GM18502 (cell line): Measurements from ENCODE around the gene MYPN.
"Not testable (repeated sequence)": the region's sequence is repeated elsewhere in the genome, so short reads cannot be mapped to it uniquely, and the experiment has no call there.

Experiments used
- ATAC-seq: cut with Tn5 transposase; IDR thresholded peaks from one replicate; pipeline ENCODE4 v1.9.1; 2021; ENCODE audit warnings: mild to moderate bottlenecking; ENCODE audit not compliant: unreplicated experiment, poor library complexity

Gene MYPN

DNA sequence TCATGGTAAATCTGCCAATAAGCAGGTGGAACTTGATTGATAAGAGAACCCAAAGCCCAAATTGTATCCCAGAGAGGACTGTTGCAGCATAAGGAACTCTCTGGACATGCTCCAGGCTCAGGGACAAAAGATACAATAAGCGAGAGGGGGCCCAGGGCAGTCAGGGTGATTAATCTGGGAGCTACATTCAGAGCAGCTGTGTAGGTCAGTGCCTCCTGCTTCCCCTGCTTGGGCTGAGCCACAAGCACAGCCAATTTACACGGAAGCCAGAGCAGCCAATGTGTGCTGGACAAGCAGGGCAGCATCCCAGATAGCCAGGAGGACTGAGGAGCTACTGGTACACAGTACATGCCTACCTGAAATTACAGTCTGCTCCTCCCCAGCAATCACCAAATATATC is 24.2 kb downstream of the MYPN start:
- no peak for ATAC-seq

DNA sequence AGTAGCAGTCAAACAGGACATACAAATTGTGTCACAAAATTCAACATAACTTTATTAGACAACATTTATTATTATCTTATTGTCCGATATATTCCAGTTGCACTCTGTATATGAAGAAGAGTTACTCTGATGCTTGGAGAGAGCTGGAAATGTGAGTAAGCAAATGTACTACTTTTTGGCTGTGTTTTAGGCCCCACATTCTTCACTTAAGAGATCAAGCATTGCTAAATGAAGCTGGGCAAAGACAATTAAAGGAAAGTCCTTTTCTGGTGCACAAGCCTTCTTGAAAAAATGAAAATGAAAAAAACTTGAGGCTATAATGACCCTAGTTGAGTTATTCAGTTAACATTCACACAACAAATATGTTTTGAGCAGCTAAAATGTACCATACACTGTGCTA is 26.1 kb downstream of the MYPN start:
- no peak for ATAC-seq

DNA sequence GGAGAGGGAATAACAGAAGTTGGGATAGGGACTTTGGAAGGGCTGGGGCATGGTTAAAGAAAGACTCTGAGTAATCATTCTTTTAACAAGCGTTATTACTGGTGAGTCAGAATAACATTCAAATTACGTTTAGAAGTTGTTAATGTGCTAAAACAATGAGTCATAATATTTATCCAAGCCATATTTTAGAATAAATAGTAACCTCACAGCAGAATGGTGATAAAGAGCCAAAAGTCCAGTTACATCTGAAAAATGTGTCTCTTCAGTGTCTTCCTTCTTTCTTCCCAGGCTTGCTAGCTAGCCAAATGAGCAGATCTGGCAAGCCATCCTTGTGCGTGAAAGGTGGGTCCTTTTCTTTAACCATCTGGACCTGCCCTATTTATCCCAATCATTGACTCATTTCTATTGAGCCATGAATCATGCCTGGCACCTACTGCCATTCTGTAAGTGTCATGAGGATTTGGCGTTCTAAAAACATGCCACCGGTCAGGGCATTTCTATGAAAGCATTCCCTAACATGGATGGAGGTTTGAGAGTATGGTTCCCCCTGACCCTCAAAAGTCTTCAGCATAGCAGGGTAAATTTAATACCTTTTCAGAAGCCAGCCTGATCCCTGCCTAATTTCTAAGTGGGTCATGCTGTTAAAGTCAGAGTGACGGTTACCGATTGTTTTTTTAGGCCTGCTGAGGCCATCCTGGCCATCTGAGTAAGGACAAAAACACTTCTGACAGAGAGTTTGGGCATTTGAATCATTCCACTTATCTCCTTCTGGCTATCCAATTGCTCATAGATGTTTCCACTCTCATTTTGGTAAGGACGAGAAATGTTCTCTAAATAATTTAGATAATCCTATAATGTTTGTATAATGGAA is 26.9 kb downstream of the MYPN start:
- no peak for ATAC-seq

DNA sequence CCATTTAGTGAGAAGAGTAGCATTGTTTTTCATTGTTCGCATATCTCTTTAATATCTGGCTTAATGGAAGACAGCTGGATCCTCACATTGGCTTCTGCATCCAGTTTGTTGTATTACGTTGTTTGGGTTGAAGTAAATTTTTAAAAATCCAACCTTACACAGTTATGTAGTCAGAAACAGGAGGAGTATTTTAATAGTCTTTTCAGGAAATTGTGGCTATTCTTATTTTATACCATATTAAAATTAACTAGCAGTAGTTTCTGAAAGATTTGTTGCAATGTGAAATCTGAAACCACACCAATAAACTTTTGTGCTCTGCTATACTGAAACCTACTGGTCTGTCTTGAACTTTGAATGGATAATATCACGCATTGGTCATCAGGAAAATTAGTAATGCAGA is 27.9 kb downstream of the MYPN start:
- no peak for ATAC-seq

DNA sequence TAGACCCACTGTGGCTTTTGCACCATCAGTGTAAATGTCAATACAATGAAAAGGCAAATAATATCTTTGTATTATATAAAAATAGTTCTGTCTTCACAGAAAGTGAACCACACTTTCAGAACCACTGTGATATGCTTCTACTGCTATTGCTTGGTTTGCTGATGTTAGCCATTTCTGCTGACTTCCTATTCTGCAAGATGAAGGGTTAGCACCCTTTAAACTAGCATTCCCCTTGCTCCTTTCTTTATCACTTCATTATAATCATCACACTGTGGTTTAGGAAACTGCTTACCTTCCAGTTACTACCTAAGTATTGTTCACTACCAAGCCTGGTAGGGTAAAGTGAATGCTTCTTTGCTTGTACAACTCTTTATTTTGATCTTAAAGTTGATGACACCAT is 29.2 kb downstream of the MYPN start:
- ATAC-seq = no peak

DNA sequence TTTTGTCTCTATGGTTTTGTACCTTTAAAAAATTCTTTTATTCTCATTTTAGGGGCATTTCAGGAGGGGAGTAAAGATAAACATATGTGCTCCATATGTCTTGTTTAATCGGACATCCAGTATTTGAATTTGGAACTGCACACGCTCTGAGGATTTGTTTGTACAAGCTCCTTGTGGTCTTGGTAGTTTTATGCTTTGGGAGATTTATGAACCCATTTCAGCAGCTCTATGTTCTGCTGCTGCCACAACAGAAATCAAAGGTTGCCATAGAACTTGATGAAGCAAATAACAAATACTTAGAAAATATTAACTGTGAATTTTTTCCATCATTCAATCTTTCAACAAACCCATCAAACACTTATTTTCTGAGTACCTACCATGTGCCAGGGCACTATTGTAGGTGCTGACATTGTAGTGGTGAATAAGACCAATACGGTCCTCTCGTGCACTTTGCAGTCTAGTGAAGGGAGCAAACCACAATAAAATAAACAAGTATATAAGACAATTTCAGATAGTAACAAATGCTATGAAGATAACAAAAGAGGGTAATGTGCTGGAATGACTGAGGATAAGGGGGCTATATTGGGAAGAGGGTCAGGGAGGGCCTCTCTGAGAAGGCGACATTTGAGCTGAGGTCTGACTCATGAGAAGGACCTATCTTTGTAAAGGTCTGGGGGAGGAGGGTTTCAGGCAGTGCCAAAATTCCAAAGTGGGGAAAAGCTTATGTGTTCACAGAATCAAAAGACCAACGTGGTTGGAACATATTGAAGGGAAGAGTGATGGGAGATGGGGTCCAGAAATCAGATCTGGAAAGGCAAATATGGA is 30.4 kb downstream of the MYPN start:
- no peak for ATAC-seq

DNA sequence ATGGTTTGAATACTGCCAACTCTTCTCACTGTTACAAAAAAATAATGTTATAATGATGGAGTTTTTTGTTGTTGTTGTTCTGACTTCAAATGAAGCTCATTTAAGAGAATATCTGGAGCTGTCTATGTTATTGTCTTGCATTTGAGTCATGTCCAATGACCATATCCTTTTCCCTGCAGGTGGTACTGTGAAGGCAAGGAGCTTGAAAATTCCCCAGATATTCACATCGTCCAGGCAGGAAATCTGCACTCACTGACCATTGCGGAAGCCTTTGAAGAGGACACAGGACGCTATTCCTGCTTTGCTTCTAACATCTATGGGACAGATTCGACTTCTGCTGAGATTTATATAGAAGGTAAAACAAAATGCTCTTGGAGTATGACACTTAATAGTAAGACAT is 33.5 kb downstream of the MYPN start:
- ATAC-seq = no peak

DNA sequence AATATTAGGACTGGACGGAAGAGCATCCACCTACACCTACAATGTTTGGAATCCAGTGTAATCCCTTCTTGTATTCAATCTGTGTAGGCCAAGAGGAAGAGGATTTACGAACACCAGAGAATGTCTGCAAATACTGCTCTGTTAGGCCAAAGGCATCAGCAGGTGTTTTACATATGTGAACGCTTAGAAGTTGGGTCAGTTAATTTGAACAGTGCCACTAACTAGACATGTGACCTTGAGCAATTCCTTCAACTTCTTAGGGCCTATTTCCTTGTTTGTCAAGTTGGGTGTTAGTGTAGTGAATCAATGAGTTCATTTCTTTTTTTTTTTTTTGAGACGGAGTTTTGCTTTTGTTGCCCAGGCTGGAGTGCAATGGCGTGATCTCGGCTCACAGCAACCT is 35.4 kb downstream of the MYPN start:
- no peak for ATAC-seq

DNA sequence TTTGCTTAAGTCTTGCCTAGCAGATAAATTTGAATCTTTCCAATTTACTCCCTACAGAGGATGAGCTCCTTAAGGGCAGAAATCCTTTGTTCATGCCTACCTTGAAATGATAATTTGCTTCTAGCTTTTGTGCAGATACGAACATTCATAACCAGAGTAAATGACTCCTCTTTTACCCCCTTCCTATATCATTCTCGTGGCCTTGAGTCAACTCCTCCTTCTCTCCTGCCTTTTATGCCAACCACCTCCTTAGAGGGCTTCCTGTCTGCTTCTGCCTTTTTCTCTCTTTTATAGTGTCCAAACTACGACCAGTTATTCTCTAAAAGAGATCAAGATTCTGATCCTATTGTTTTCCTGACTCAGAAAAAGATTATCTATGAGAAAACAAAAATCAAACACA is 36.4 kb downstream of the MYPN start:
- ATAC-seq = no peak

DNA sequence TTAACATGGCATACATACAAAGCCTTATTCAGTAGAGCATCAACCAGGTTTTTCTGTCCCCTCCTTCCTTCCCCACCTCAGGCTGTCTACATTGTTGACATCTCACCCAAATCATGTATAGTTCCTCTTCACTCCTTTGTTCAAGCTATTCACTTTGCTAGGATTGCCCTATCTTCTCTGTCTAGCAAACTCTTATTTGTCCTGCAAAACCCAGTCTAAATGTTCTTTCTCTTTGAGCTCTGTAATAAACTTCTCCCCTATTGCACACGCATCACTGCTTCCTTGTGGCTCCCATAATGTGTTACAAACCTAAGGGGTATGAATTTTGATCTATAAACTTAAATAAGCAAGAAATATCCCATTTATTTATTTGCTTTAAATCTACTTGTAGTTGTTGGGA is 36.8 kb downstream of the MYPN start:
- no peak for ATAC-seq

DNA sequence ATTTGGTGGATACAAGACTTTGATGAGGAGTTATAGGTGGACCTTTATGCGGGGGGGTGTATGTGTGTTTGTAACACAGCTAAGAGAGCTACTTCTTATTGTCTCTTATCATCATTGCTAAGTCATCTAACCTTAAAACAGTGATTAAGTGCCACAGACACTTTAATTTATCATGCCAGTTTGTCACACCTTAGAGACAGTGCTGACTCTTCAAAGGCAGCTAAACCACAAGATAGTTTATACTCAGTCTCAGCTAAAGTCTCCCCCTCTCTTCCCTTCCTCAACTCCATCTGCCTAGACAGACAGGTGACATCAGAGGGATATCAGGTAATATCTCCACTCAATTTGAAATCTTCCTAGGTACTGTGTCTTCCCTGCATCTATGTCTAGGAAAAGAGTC is 42.2 kb downstream of the MYPN start:
- ATAC-seq = no peak

DNA sequence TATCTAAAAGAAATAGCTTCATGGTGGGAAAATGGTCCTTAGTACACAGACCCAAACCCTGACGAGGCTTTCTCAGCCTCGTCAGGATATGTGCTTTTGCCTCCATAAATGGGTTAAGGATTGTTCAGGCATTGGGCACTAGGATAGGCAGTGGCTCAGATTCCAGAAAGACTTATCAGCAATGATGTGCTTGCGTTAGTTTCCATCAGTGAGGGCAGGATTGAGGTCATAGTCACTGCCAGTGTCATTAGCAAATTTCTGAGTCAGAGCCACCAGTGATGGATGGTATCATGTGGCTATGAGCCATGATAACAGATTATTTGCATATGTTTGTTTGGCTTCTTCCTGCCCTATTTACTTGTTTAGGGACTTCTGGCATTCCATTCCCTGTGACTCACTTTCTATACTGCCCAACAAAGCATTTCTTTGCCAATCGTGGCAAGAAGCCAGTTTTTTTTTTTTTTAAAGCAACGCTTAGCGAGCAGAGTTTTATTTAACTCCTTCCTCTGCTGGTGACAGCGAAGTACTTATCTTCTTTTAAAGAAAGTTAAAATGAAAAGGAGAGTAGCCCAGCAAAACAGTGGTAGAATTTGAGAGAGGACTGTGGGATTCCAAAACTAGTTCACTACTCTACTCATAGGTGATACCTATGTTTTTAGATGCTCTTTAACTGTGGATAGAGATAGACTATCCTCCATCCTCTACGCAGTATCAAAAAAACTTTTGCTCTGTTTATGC is 44.4 kb downstream of the MYPN start:
- no peak for ATAC-seq

DNA sequence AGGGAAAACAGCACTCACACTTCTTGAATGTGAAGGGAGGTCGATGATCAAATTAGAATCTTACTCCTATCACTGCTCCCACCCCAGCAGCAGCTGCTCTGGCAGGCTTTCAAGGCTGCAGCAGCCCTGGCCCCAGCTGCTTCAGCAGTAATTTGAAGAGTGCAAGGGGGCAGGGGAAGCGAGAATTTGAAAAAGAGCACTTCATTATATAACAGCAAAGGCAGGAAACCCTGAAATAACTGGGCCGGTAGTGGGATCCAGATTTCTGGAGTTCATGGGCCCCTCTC is 44.9 kb downstream of the MYPN start:
- ATAC-seq = no peak

DNA sequence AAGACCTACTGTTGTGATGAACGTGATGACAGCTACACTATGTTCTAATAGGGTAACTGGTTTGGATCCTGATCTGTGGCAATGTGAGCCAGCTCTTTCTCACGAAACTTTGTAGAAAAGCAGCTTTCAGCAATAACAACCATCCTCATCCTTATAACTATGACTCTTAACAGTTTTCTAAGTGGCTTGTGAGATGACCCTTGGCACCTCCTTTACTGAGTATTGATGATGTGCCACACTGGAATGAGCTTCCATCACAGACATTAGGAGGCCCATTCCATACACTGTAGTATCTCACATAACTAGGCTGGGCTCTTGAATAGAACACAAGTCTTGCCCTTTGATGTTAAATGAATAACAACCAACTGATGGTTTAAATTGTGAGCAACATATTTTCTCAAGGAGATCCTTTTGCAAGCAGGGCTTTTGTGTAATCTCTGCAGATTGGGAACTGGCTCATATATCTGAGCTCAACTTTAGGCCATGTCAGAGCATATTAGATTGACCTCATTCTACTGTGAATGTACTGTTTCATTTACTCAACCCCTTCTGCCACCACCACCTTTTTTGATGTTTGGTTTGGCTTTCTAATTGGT is 46.4 kb downstream of the MYPN start:
- no peak for ATAC-seq

DNA sequence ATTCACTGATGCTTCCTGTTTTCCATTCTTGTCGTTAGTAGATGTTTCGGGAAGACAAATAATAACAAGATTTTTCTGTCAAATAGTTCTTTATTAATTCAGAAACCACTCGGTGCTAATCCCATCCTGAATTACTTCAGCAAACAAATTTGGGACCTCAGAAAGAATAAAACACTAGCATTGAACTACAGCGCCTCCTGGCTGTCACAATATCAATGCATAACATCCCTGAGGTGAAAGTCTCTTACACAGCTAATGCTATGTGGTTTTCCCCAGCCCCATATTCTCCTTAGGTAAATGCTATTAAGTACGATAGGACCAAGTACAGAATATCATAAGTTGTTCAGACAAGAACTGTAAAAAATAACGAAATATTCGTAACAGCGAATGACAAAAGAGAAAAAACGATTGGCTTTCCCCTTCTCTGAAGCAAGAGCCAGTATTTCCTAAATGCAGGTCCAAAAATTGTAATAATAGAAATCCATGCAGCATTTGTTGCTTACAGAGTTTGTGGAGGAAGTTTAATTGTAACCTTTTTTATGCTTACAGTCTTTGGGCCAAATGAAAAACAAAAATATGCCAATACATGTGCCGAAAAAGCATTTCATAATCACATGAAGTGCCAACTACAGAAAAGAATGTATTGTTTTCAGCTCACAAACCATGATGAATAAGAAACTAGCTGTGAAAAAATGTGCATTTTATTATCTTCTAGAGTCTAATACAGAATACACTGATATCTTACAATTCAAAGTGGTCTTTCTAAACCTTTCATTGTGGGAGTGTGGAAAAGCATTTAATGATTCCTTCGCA is 47.3 kb downstream of the MYPN start:
- ATAC-seq = no peak

DNA sequence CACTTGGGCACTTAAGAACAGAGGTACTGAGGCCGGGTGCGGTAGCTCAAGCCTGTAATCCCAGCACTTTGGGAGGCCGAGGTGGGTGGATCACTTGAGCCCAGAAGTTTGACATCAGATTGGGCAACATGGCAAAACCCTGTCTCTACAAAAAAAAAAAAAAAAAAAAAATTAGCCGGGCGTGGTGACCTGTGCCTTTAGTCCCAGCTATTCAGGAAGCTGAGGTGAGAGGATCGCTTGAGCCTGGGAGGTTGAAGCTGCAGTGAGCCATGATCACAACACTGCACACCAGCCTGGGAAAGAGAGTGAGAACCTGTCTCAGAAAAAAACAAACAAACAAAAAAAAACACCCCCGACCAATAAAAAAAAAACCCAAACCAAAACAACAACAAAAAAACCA is 48.2 kb downstream of the MYPN start:
- not testable (repeated sequence) for ATAC-seq

DNA sequence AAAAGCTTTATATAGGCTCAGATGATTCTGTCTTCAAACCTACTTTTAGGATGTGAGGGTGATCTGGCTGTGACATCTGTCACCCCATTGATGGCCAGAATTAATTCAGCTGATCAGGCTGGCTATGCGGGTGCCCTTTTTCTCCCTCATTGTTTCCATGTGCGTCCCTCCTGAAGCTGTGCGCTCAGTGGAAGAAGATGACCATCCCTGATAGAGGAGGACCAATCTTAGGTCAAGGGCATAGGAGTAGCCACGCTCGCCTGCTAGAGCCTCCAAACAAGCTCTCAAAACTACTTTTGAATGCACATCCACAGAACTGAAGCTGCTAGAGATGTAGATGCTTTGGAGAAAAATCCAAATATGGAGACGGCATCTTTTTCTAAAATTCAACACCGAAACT is 48.7 kb downstream of the MYPN start:
- no peak for ATAC-seq

DNA sequence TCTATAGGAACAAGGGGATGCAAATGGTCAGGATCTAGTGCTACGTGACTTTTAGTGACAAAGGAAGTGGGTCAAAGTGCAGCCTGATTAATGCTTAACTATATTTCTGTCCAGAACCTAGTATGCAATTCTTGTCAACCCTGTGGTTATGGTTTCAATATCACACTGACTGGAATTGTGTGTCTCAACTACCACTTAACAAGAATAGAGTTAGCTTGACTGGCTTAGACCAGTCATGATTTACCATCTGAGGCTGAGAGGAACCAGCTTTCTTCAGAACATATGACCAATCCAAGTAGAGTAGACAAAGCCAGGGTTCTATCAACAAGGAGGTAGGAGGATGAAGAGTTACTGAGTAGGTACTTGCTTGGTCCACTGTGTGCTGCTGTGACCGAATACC is 54.4 kb downstream of the MYPN start:
- peak; percentile 95 for ATAC-seq

DNA sequence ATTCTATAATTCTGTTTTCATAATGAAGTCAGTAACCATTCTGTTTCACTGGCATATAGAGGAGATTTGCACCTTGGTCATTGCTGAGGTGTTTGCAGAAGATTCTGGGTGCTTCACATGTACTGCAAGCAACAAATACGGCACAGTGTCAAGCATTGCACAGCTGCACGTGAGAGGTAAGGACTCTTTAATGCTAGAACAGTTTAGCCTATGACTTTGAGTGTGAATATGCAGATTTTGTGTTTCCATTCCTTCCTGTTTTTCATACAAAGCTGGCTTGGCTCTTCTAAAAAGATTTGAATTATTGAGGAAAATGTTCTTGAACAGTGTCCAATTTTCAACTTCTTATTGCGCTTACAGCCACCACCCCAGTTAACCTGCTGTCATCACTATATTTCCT is 56.4 kb downstream of the MYPN start:
- no peak for ATAC-seq
